K562 (cell line): ENCODE data around the gene FRMD4A. TPM values are rescaled to one million over a fixed set of nuclear protein-coding genes. Genes with fewer than 3 reads are reported as not detected.

Source experiments
- ATAC-seq: fragments of 200-7000 bp; cut with Tn5 transposase; 3 replicates; pipeline ENCODE4 v1.9.1; 2020; ENCODE audit warnings: moderate library complexity
- BruUV-seq: library from RNA; stranded (reverse); fragments of 400-500 nt; replicated peaks from 2 replicates; lab custom pipeline; 2021; lab: Mats Ljungman, UMichigan
- CTCF ChIA-PET: fragments of 300-600 bp; formaldehyde crosslinking; extraction: SDS; loops from one replicate; lab custom pipeline; 2021; ENCODE audit warnings: low intra/inter-chr PET ratio; lab: Yijun Ruan, JAX
- POLR2A ChIA-PET: fragments of 300-600, 350-650 bp; sonication (Branson Sonifier 250); formaldehyde crosslinking; extraction: SDS; loops from one replicate; lab custom pipeline; 2021; ENCODE audit warnings: antibody characterized with exemption, inconsistent platforms; lab: Yijun Ruan, JAX
- DNase-seq, 4 experiments: peaks; one replicate each; pipeline versions ENCODE4 v3.0.0 to v3.0.0-alpha.2; 2011 to 2018; ENCODE audit warnings: low spot score in 3 of 4, mixed read lengths in 3 of 4; ENCODE audit errors: extremely low read depth in 1 of 4
- FAIRE-seq: peaks from 2 replicates; lab custom pipeline; 2011; peaks lifted over from hg19 to GRCh38; lab: Jason Lieb, UNC
- H2AFZ ChIP-seq: 2 replicates; pipeline ENCODE4 v1.6.0; 2011; ENCODE audit warnings: low read depth, low read length, control low read depth, inconsistent platforms
- H3K27ac ChIP-seq: fragments of 200-600 bp; 3 replicates; pipeline ENCODE4 v1.8.0; 2011; ENCODE audit warnings: low read depth, mild to moderate bottlenecking, control low read depth, inconsistent platforms, low read length, moderate library complexity, mixed read lengths; ENCODE audit errors: extremely low read depth
- H3K27me3 ChIP-seq, 2 experiments: fragments of 300-600 bp in 1 of 2; 2 replicates in 1 of 2; 3 replicates in 1 of 2; pipeline versions ENCODE4 v1.6.0 to v1.8.0; 2011; ENCODE audit warnings: inconsistent platforms in 2 of 2, low read length in 2 of 2, mild to moderate bottlenecking in 1 of 2, mixed read lengths in 1 of 2, moderate library complexity in 1 of 2; ENCODE audit not compliant: control insufficient read depth in 2 of 2, insufficient read depth in 2 of 2
- H3K36me3 ChIP-seq: fragments of 300-600 bp; 3 replicates; pipeline ENCODE4 v1.8.0; 2011; ENCODE audit warnings: mild to moderate bottlenecking, low read length, inconsistent platforms; ENCODE audit not compliant: control insufficient read depth, insufficient read depth
- H3K4me1 ChIP-seq, 2 experiments: fragments of 200-600 bp in 1 of 2; replicated peaks in 1 of 2; 2 replicates in 1 of 2; 3 replicates in 1 of 2; pipeline versions ENCODE4 v1.5.1 to v1.8.0; 2011; ENCODE audit warnings: inconsistent platforms in 2 of 2, low read length in 2 of 2, mild to moderate bottlenecking in 1 of 2, mixed read lengths in 1 of 2, moderate library complexity in 1 of 2; ENCODE audit not compliant: control insufficient read depth in 2 of 2, insufficient read depth in 2 of 2
- H3K4me2 ChIP-seq: 2 replicates; pipeline ENCODE4 v1.6.1; 2011; ENCODE audit warnings: low read length, control low read depth, inconsistent platforms, mixed read lengths; ENCODE audit not compliant: insufficient read depth
- H3K4me3 ChIP-seq: fragments of 200-600 bp; sonication (generic), shearing (Covaris generic); 2 replicates; pipeline ENCODE4 v1.5.1; 2016; ENCODE audit warnings: control low read depth, inconsistent platforms
- H3K79me2 ChIP-seq: fragments of 200-600 bp; 3 replicates; pipeline ENCODE4 v1.8.0; 2011; ENCODE audit warnings: low read length, inconsistent platforms; ENCODE audit not compliant: control insufficient read depth, insufficient read depth
- H3K9ac ChIP-seq, 2 experiments: 2 replicates each; pipeline versions ENCODE4 v1.6.0 to v1.6.1; 2011; ENCODE audit warnings: low read depth in 2 of 2, low read length in 2 of 2, control low read depth in 1 of 2, inconsistent platforms in 1 of 2, mild to moderate bottlenecking in 1 of 2, mixed read lengths in 1 of 2; ENCODE audit not compliant: insufficient read depth in 1 of 2
- H3K9me1 ChIP-seq: one replicate; pipeline ENCODE4 v1.6.0; 2011; ENCODE audit warnings: inconsistent platforms, mild to moderate bottlenecking, low read length, moderate library complexity; ENCODE audit not compliant: control insufficient read depth, insufficient read depth
- H3K9me3 ChIP-seq: replicated peaks from 2 replicates; pipeline ENCODE4 v1.5.1; 2011; ENCODE audit warnings: low read depth, low read length, inconsistent platforms; ENCODE audit not compliant: control insufficient read depth, insufficient read depth
- H4K20me1 ChIP-seq: replicated peaks from 2 replicates; pipeline ENCODE4 v1.6.1; 2011; ENCODE audit warnings: low read length, inconsistent platforms, mixed read lengths; ENCODE audit not compliant: control insufficient read depth, insufficient read depth
- CCAR2 ChIP-seq: fragments of 200-400 bp; formaldehyde crosslinking; IDR thresholded peaks from 2 replicates; pipeline ENCODE4 v1.6.1; 2017; ENCODE audit warnings: mild to moderate bottlenecking, low read depth, low read length
- CREB3 ChIP-seq: fragments of 450-650 bp; conservative IDR thresholded peaks from 2 replicates; pipeline ENCODE4 v1.6.1; 2016; ENCODE audit warnings: missing genetic modification characterization, low read depth, mild to moderate bottlenecking, missing compliant biosample characterization, moderate library complexity
- GATAD2A ChIP-seq: fragments of 450-650 bp; IDR thresholded peaks from 2 replicates; pipeline ENCODE4 v1.6.1; 2017
- ILK ChIP-seq: fragments of 450-650 bp; IDR thresholded peaks from 2 replicates; pipeline ENCODE4 v1.6.1; 2016; ENCODE audit warnings: missing genetic modification characterization, low read depth, mild to moderate bottlenecking, missing compliant biosample characterization, moderate library complexity, borderline replicate concordance
- KDM4B ChIP-seq, 2 experiments: fragments of 450-650 bp in 1 of 2; sonication (generic) in 1 of 2; IDR thresholded peaks; 2 replicates each; pipeline ENCODE4 v1.6.1; 2016 to 2017; ENCODE audit warnings: borderline replicate concordance in 2 of 2, antibody characterized with exemption in 1 of 2, low read depth in 1 of 2, mild to moderate bottlenecking in 1 of 2
- MEIS2 ChIP-seq: fragments of 450-650 bp; IDR thresholded peaks from 2 replicates; pipeline ENCODE4 v1.6.1; 2014; ENCODE audit warnings: mild to moderate bottlenecking; ENCODE audit not compliant: partially characterized antibody
- MTA3 ChIP-seq: fragments of 450-650 bp; formaldehyde crosslinking; IDR thresholded peaks from 2 replicates; pipeline ENCODE4 v1.6.1; 2017; ENCODE audit warnings: mild to moderate bottlenecking, borderline replicate concordance
- PCBP1 ChIP-seq: fragments of 200-400 bp; formaldehyde crosslinking; IDR thresholded peaks from 2 replicates; pipeline ENCODE4 v1.6.1; 2018; ENCODE audit warnings: mild to moderate bottlenecking, low read depth, low read length; ENCODE audit not compliant: poor library complexity, severe bottlenecking
- SMAD1 ChIP-seq: fragments of 150-350 bp; IDR thresholded peaks from 2 replicates; pipeline ENCODE4 v1.6.1; 2014; ENCODE audit warnings: low read length, low read depth; ENCODE audit not compliant: partially characterized antibody
- SMARCC2 ChIP-seq: fragments of 450-650 bp; IDR thresholded peaks from 2 replicates; pipeline ENCODE4 v1.6.1; 2017; ENCODE audit warnings: antibody characterized with exemption, moderate library complexity, mild to moderate bottlenecking, low read depth
- SRSF3 ChIP-seq: fragments of 200-400 bp; formaldehyde crosslinking; IDR thresholded peaks from 2 replicates; pipeline ENCODE4 v1.6.1; 2016; ENCODE audit warnings: mild to moderate bottlenecking, low read length, moderate library complexity; ENCODE audit not compliant: insufficient read depth
- ZFP36 ChIP-seq: fragments of 150-350 bp; IDR thresholded peaks from 2 replicates; pipeline ENCODE4 v1.6.1; 2018; ENCODE audit warnings: low read length, low read depth; ENCODE audit not compliant: partially characterized antibody
- ZNF212 ChIP-seq: fragments of 450-650 bp; formaldehyde crosslinking; IDR thresholded peaks from 2 replicates; pipeline ENCODE4 v1.4.0; 2020; ENCODE audit warnings: mild to moderate bottlenecking
- ZNF23 ChIP-seq: fragments of 250-450 bp; sonication (Bioruptor Pico); IDR thresholded peaks from 2 replicates; pipeline ENCODE4 v1.4.0; 2020; ENCODE audit warnings: mild to moderate bottlenecking
- WGBS: fragments of 100-300 bp; shearing (Covaris generic); methylation state at CpG from one replicate; pipeline ENCODE4 v1.1.6; 2016; ENCODE audit warnings: low coverage, mixed read lengths; ENCODE audit not compliant: insufficient coverage; ENCODE audit errors: missing lambda C conversion rate; 5-methylcytosine and 5-hydroxymethylcytosine counted together
- in situ Hi-C: fragments of 300-500 bp; cut with MboI; formaldehyde crosslinking; loops from 4 replicates; pipeline ENCODE4 v1.15.0; 2018; ENCODE audit warnings: inconsistent platforms, mixed read lengths
- intact Hi-C: fragments of 100-400 bp; cut with micrococcal nuclease; formaldehyde crosslinking; loops from 2 replicates; pipeline ENCODE4 v1.14.2; 2022
- polyA plus RNA-seq, 8 experiments: library from polyadenylated mRNA; depleted of rRNA in 4 of 8; stranded (reverse) in 5 of 8; unstranded in 3 of 8; fragments of >200 nt; fragmentation: Nextera tagmentation in 2 of 8; fragmentation: Illumina TruSeq in 1 of 8; extraction: Ambion mirVana in 2 of 8; extraction: Trizol in 1 of 8; gene quantifications; 2 replicates each; pipeline versions ENCODE4 v1.2.1 to v1.2.3, GENCODE V29; 2011 to 2014; ENCODE audit warnings: inconsistent platforms in 1 of 8, missing spikeins in 1 of 8
- total RNA-seq, 7 experiments: library from RNA; depleted of rRNA in 6 of 7; stranded (reverse); fragments of >200 nt in 6 of 7; fragmentation: Illumina TruSeq in 2 of 7; extraction: Trizol in 2 of 7; gene quantifications; 2 replicates each; pipeline versions ENCODE4 v1.2.1 to v1.2.3, GENCODE V29; 2011 to 2021; ENCODE audit warnings: low replicate concordance in 1 of 7
- TF ChIP-seq, protein P1 (sequence below): fragments of 250-450 bp; sonication (Bioruptor Pico); IDR thresholded peaks from 2 replicates; pipeline ENCODE4 v1.5.0; 2021
- TF ChIP-seq, protein P2 (sequence below): sonication (generic); formaldehyde crosslinking; IDR thresholded peaks from 2 replicates; pipeline ENCODE4 v1.8.0; 2022; ENCODE audit warnings: mild to moderate bottlenecking, missing genetic modification reagents

Gene FRMD4A
- total and polyA plus RNA-seq, 9 of the 15 experiments (the other 6 are each of a cell fraction or from before 2014, with no cell fraction given) = 0.80 to 5.2 (median 3.0) TPM

- no peak overlapping the region for H3K27ac ChIP-seq
- H3K4me1 ChIP-seq = no peaks in the 10 kb centered on the region
- no peaks in the 10 kb centered on the region for H3K9me1 ChIP-seq
- CTCF ChIA-PET = no interaction called here
- no peak overlapping the region for H3K4me2 ChIP-seq
- H3K36me3 ChIP-seq = no peaks in the 10 kb centered on the region
- DNase-seq (no peak), FAIRE-seq (no peak), ATAC-seq (no peak)
- in situ Hi-C loops (loop anchor here (5.0 kb wide), 1 partner anchor 414 kb away; no protein-coding TSS in a partner anchor), intact Hi-C loops (loop anchor here (5.0 kb wide), 2 partner anchors 69 to 404 kb away; no protein-coding TSS in a partner anchor)
- 1% methylated on average over 14 of the region's 14 CpGs for WGBS
- POLR2A ChIA-PET = interaction anchor here (0.6 kb wide), 1 partner anchor 524 kb away, joined by 3 read pairs; no protein-coding TSS in a partner anchor
- no peaks in the 10 kb centered on the region for H3K79me2 ChIP-seq
- no peak overlapping the region for H2AFZ ChIP-seq
- no peak overlapping the region for H3K9ac ChIP-seq
- no peak overlapping the region for H3K4me3 ChIP-seq
- peaks cover 27 to 31% of the 10 kb centered on the region in 2 experiments; a peak in 4 of 5 replicates for H3K27me3 ChIP-seq
- no peaks in the 10 kb centered on the region for H3K9me3 ChIP-seq
- BruUV-seq = no TSS peak
- H4K20me1 ChIP-seq = no peaks in the 10 kb centered on the region
- TF ChIP-seq MTA3 = no peak
- no peak for TF ChIP-seq PCBP1
- TF ChIP-seq CCAR2 = no peak
- TF ChIP-seq SMAD1 = no peak
- no peak for TF ChIP-seq ZFP36
- no peak for TF ChIP-seq CREB3 (tag)
- no peak for TF ChIP-seq ZNF23 (CRISPR knock-in tag)
- no peak for TF ChIP-seq SRSF3
- no peak for TF ChIP-seq ILK (tag)
- TF ChIP-seq GATAD2A = no peak
- TF ChIP-seq KDM4B (IDR thresholded peaks at IDR 0.05; ENCODE audit: borderline replicate concordance in 2 of 2, low read depth in 1 of 2) = no peak
- TF ChIP-seq, protein P1, sequence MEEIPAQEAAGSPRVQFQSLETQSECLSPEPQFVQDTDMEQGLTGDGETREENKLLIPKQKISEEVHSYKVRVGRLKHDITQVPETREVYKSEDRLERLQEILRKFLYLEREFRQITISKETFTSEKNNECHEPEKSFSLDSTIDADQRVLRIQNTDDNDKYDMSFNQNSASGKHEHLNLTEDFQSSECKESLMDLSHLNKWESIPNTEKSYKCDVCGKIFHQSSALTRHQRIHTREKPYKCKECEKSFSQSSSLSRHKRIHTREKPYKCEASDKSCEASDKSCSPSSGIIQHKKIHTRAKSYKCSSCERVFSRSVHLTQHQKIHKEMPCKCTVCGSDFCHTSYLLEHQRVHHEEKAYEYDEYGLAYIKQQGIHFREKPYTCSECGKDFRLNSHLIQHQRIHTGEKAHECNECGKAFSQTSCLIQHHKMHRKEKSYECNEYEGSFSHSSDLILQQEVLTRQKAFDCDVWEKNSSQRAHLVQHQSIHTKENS (CRISPR knock-in tag) = no peak
- no peak for TF ChIP-seq ZNF212 (CRISPR knock-in tag)
- TF ChIP-seq MEIS2 = no peak
- TF ChIP-seq, protein P2, sequence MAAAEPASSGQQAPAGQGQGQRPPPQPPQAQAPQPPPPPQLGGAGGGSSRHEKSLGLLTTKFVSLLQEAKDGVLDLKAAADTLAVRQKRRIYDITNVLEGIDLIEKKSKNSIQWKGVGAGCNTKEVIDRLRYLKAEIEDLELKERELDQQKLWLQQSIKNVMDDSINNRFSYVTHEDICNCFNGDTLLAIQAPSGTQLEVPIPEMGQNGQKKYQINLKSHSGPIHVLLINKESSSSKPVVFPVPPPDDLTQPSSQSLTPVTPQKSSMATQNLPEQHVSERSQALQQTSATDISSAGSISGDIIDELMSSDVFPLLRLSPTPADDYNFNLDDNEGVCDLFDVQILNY = no peak
- TF ChIP-seq SMARCC2 = no peak
Measured at GRCh38 chr10:13775786-13776775, 554.6 kb downstream of the FRMD4A start.
